ENCODE measurements around the gene FGF22. TPM values are rescaled to one million over a fixed set of nuclear protein-coding genes. Genes with fewer than 3 reads are reported as not detected.
A peak's percentile ranks its signal among the peaks of the same experiment; 100 is the strongest.

Gene FGF22
- total and polyA plus RNA-seq, 2 of the 4 experiments (the other 2 are of a cell fraction), result 0.14 TPM; not detected in 1

GRCh38 chr19:613732-614567 is 25.7 kb upstream of the FGF22 start:
- Histone ChIP-seq H3K4me1 (ENCODE audit: control insufficient read depth, insufficient read depth, low read length) (peaks cover 10% of the 10 kb centered on the region), H2BK20ac (ENCODE audit: low read depth, low read length) (no peak overlapping the region), H3K27ac (ENCODE audit: insufficient read depth, low read length) (no peak overlapping the region), H3K9me3 (ENCODE audit: control insufficient read depth, insufficient read depth, low read length) (no peaks in the 10 kb centered on the region), H3K36me3 (ENCODE audit: control insufficient read depth, insufficient read depth, low read length) (peaks cover 18% of the 10 kb centered on the region; the same call in 1 of the 2 replicates), H3K9me1 (ENCODE audit: insufficient read depth, low read length) (peaks cover 7% of the 10 kb centered on the region), H2BK15ac (ENCODE audit: low read depth, low read length) (no peak overlapping the region), H4K5ac (ENCODE audit: low read depth, low read length) (no peak overlapping the region), H2AK5ac (ENCODE audit: low read depth, low read length) (peak overlapping the region; percentile 59), H3K4me3 (ENCODE audit: insufficient read depth, low read depth, low read length) (no peak overlapping the region), H3K9ac (ENCODE audit: low read depth, low read length) (no peak overlapping the region), H3K18ac (ENCODE audit: low read depth, low read length) (no peak overlapping the region), H3K27me3 (ENCODE audit: control insufficient read depth, insufficient read depth, low read length) (no peaks in the 10 kb centered on the region; the same call in 1 of the 2 replicates), H3K14ac (replicated peaks; ENCODE audit: low read depth, low read length) (no peak overlapping the region), H2BK5ac (ENCODE audit: low read depth, low read length, poor library complexity, severe bottlenecking) (no peak overlapping the region), H3K23ac (ENCODE audit: low read depth, low read length) (no peak overlapping the region), H3K79me1 (ENCODE audit: low read depth in 1 of 2, low read length in 2 of 2) (no peaks in the 10 kb centered on the region), H3K56ac (ENCODE audit: extremely low read depth, insufficient read depth, low read length) (no peak overlapping the region), H4K91ac (ENCODE audit: insufficient read depth, low read depth, low read length) (no peak overlapping the region), H3K4ac (ENCODE audit: low read depth, low read length) (no peak overlapping the region), H2AK9ac (replicated peaks; ENCODE audit: low read depth, low read length, poor library complexity) (no peak overlapping the region), H2AFZ (replicated peaks; ENCODE audit: low read length, poor library complexity) (no peak overlapping the region), H4K8ac (ENCODE audit: low read depth in 2 of 2, low read length in 2 of 2) (no peak overlapping the region), H3K4me2 (ENCODE audit: low read depth, low read length) (no peak overlapping the region), H2BK120ac (ENCODE audit: low read depth, low read length) (no peak overlapping the region), H4K20me1 (ENCODE audit: insufficient read depth, low read length) (peaks cover 12% of the 10 kb centered on the region)
- 69% methylated on average over 18 of the region's 54 CpGs; no CpG with 5 or more reads in 1 of the 2 experiments for WGBS, 2 experiments (ENCODE audit: extremely low coverage in 2 of 2, insufficient read length in 1 of 2)
- dilution Hi-C loops (cut with HindIII; ENCODE audit: low sequenced_read_pairs, unreplicated experiment), result no loop called here
- intact Hi-C loops (cut with micrococcal nuclease), result no loop called here
- BruUV-seq (replicated peaks), result no TSS peak
- DNase-seq, result no peak
- ChIA-PET CTCF (no interaction called here), POLR2A (ENCODE audit: unreplicated experiment) (no interaction called here)
- in situ Hi-C loops (cut with MboI; ENCODE audit: low sequenced_read_pairs), result no loop called here
- ATAC-seq (ENCODE audit: low read depth), result no peak
- no peak for TF ChIP-seq CHD1 (IDR thresholded peaks at IDR 0.05; ENCODE audit: low read depth, low read length)
- TF ChIP-seq FOS (IDR thresholded peaks at IDR 0.05; ENCODE audit: low read depth, low read length), result no peak
- no peak for TF ChIP-seq CEBPB (IDR thresholded peaks at IDR 0.05; ENCODE audit: low read depth, low read length)
- no peak for TF ChIP-seq ELK1 (IDR thresholded peaks at IDR 0.05; ENCODE audit: borderline replicate concordance, low read depth, low read length)
- TF ChIP-seq USF2 (IDR thresholded peaks at IDR 0.05; ENCODE audit: low read depth, low read length), result no peak
- TF ChIP-seq MAZ (IDR thresholded peaks at IDR 0.05; ENCODE audit: borderline replicate concordance, low read depth, low read length), result no peak
- no peak for TF ChIP-seq RFX5 (IDR thresholded peaks at IDR 0.05; ENCODE audit: low read depth, low read length)
- no peak for TF ChIP-seq RAD21 (IDR thresholded peaks at IDR 0.05; ENCODE audit: low read length)
- no peak for TF ChIP-seq CTCF (conservative IDR thresholded peaks at IDR 0.05; ENCODE audit: low read depth, low read length)
- no peak for TF ChIP-seq RCOR1 (IDR thresholded peaks at IDR 0.05; ENCODE audit: insufficient replicate concordance, low read length)
- TF ChIP-seq MXI1 (IDR thresholded peaks at IDR 0.05; ENCODE audit: borderline replicate concordance, low read depth, low read length), result no peak
- TF ChIP-seq POLR2A (IDR thresholded peaks at IDR 0.05; ENCODE audit: low read depth, low read length), result no peak
- no peak for TF ChIP-seq MAFK (IDR thresholded peaks at IDR 0.05; ENCODE audit: low read depth, low read length)
- TF ChIP-seq BHLHE40 (IDR thresholded peaks at IDR 0.05; ENCODE audit: low read depth, low read length), result no peak
- TF ChIP-seq NFE2L2 (IDR thresholded peaks at IDR 0.05; ENCODE audit: low read depth, low read length), result no peak

All from IMR-90 (cell line).